Activated CD4-positive, CD25-positive, alpha-beta regulatory T cell treated with anti-CD3 and anti-CD28 coated beads, Interleukin-2, amount 50 U/mL, for 16 hours (primary cell): ENCODE results near the gene NANOS3.
"Not testable (repeated sequence)": the region's sequence is repeated elsewhere in the genome, so short reads cannot be mapped to it uniquely, and the experiment has no call there.

Experiments
- DNase-seq: peaks from one replicate; pipeline ENCODE4 v3.0.0-alpha.2; 2020; ENCODE audit warnings: low read depth, low spot score

The NANOS3 gene

GRCh38 chr19:13843104-13843921 is 33.6 kb upstream of the NANOS3 start:
- DNase-seq, result no peak

- DNase-seq, result no peak
Observed at GRCh38 chr19:13844130-13844631, 32.8 kb upstream of the NANOS3 start.

- DNase-seq, result peak; percentile 90
Observed at GRCh38 chr19:13846557-13847406, 30.2 kb upstream of the NANOS3 start.

- DNase-seq, result peak; percentile 50
Observed at GRCh38 chr19:13847407-13848339, 29.3 kb upstream of the NANOS3 start.

GRCh38 chr19:13848340-13848677 is 28.6 kb upstream of the NANOS3 start:
- DNase-seq, result no peak

- no peak for DNase-seq
Observed at GRCh38 chr19:13848798-13849676, 27.9 kb upstream of the NANOS3 start.

GRCh38 chr19:13849991-13850909 is 26.7 kb upstream of the NANOS3 start:
- DNase-seq, result no peak

- no peak for DNase-seq
Observed at GRCh38 chr19:13850910-13851733, 25.8 kb upstream of the NANOS3 start.

GRCh38 chr19:13851734-13852114 is 25.2 kb upstream of the NANOS3 start:
- not testable (repeated sequence) for DNase-seq

- not testable (repeated sequence) for DNase-seq
Observed at GRCh38 chr19:13852171-13852707, 24.7 kb upstream of the NANOS3 start.

GRCh38 chr19:13856497-13856896 is 20.4 kb upstream of the NANOS3 start:
- DNase-seq, result no peak

GRCh38 chr19:13859361-13859880 is 17.5 kb upstream of the NANOS3 start:
- no peak for DNase-seq

- no peak for DNase-seq
Observed at GRCh38 chr19:13860679-13861391, 16.1 kb upstream of the NANOS3 start.

GRCh38 chr19:13861392-13861713 is 15.6 kb upstream of the NANOS3 start:
- DNase-seq, result no peak

- peak; percentile 81 for DNase-seq
Observed at GRCh38 chr19:13861714-13862531, 15.0 kb upstream of the NANOS3 start.

- no peak for DNase-seq
Observed at GRCh38 chr19:13864046-13864666, 12.8 kb upstream of the NANOS3 start.
